Omental fat pad (tissue), 4 donors: ENCODE results near the gene MCEE. TPM values are rescaled to one million over a fixed set of nuclear protein-coding genes. Genes with fewer than 3 reads are reported as not detected.
"Not testable (repeated sequence)": the region's sequence is repeated elsewhere in the genome, so short reads cannot be mapped to it uniquely, and the experiment has no call there.

Source experiments
- ATAC-seq: fragments of 150-250 bp; one replicate; pipeline ENCODE4 v1.9.1; 2016; ENCODE audit warnings: mild to moderate bottlenecking, moderate library complexity; ENCODE audit not compliant: low FRiP score
- DNase-seq: peaks from one replicate; pipeline ENCODE4 v3.0.0-alpha.2; 2019; ENCODE audit warnings: low spot score
- CTCF ChIP-seq, 3 donors: fragments of 450-650 bp; IDR thresholded peaks; one replicate each; pipeline ENCODE4 v1.5.1; 2016 to 2017; ENCODE audit warnings: antibody characterized with exemption in 3 of 3, mild to moderate bottlenecking in 3 of 3, moderate library complexity in 2 of 3
- total RNA-seq, 4 donors: library from RNA; depleted of rRNA; stranded (reverse); fragments of >200 nt; gene quantifications; one replicate each; pipeline ENCODE4 v1.1.0, GENCODE V29; 2016

The MCEE gene
- total RNA-seq, 4 donors from 2014 or later = 5.3 to 23.0 (median 11.9) TPM

GRCh38 chr2:71148506-71149063, 18.6 kb upstream of the MCEE start:
- no peak for DNase-seq
- TF ChIP-seq CTCF (IDR thresholded peaks at IDR 0.05) = no peak
- ATAC-seq = no peak

GRCh38 chr2:71143782-71144181, 13.8 kb upstream of the MCEE start:
- ATAC-seq = no peak
- TF ChIP-seq CTCF (IDR thresholded peaks at IDR 0.05) = no peak

GRCh38 chr2:71136174-71136573, 6.1 kb upstream of the MCEE start:
- ATAC-seq = no peak
- no peak for DNase-seq
- TF ChIP-seq CTCF (IDR thresholded peaks at IDR 0.05) = no peak

More at GRCh38 chr2:71143782-71144181, 13.8 kb upstream of the MCEE start:
- DNase-seq = no peak

GRCh38 chr2:71133603-71134002, 3.6 kb upstream of the MCEE start:
- no peak for ATAC-seq
- DNase-seq = no peak
- TF ChIP-seq CTCF (IDR thresholded peaks at IDR 0.05) = no peak

GRCh38 chr2:71131387-71132166, 1.5 kb upstream of the MCEE start:
- not testable (repeated sequence) for ATAC-seq, DNase-seq

GRCh38 chr2:71130905-71131244, 846 bp upstream of the MCEE start:
- DNase-seq (no peak), ATAC-seq (no peak)
- TF ChIP-seq CTCF (IDR thresholded peaks at IDR 0.05) = no peak

GRCh38 chr2:71129902-71130151, 202 bp downstream of the MCEE start:
- no peak for TF ChIP-seq CTCF (IDR thresholded peaks at IDR 0.05)
- peak; percentile 55 for ATAC-seq
- DNase-seq = no peak
